Cardiac muscle cell (in vitro differentiated cells and primary cell): ENCODE data around the gene CCM2. TPM values are rescaled to one million over a fixed set of nuclear protein-coding genes. Genes with fewer than 3 reads are reported as not detected.
"Not testable (repeated sequence)": the region's sequence is repeated elsewhere in the genome, so short reads cannot be mapped to it uniquely, and the experiment has no call there.

Experiments used
- DNase-seq, 2 donors: peaks; one replicate each; pipeline versions ENCODE4 v3.0.0 to v3.0.0-alpha.2; 2010 to 2017; ENCODE audit warnings: low read depth in 1 of 2, low spot score in 1 of 2
- H3K27ac ChIP-seq: fragments of 200-600 bp; sonication (generic); 2 replicates; pipeline ENCODE4 v1.5.1; 2016
- H3K27me3 ChIP-seq: fragments of 200-600 bp; sonication (generic); 2 replicates; pipeline ENCODE4 v1.6.0; 2016; ENCODE audit warnings: control low read depth
- H3K36me3 ChIP-seq: fragments of 200-600 bp; sonication (generic); 2 replicates; pipeline ENCODE4 v1.5.1; 2016; ENCODE audit warnings: control low read depth
- H3K4me1 ChIP-seq: fragments of 200-600 bp; sonication (generic); 2 replicates; pipeline ENCODE4 v1.8.1; 2017; ENCODE audit warnings: low read depth, mild to moderate bottlenecking, mixed run types
- H3K4me3 ChIP-seq: fragments of 200-600 bp; sonication (generic); 2 replicates; pipeline ENCODE4 v1.5.1; 2016; ENCODE audit warnings: mild to moderate bottlenecking
- H3K9me3 ChIP-seq: fragments of 200-600 bp; sonication (generic); 2 replicates; pipeline ENCODE4 v1.5.1; 2017; ENCODE audit warnings: low read depth, mild to moderate bottlenecking, control low read depth
- polyA plus RNA-seq: library from polyadenylated mRNA; unstranded; fragments of >200 nt; fragmentation: Nextera tagmentation; extraction: Ambion mirVana; gene quantifications from 2 replicates; pipeline ENCODE4 v1.2.1, GENCODE V29; 2016
- total RNA-seq: library from RNA; depleted of rRNA; stranded (reverse); fragments of >200 nt; gene quantifications from 2 replicates; pipeline ENCODE4 v1.2.3, GENCODE V29; 2016
- TF ChIP-seq, protein P1 (sequence below): IDR thresholded peaks from 2 replicates; pipeline ENCODE4 v1.5.1; 2012; ENCODE audit warnings: low read depth, mild to moderate bottlenecking, low read length

CCM2 gene
- total and polyA plus RNA-seq, 2 experiments from 2014 or later = 38.3 to 65.7 TPM

DNA sequence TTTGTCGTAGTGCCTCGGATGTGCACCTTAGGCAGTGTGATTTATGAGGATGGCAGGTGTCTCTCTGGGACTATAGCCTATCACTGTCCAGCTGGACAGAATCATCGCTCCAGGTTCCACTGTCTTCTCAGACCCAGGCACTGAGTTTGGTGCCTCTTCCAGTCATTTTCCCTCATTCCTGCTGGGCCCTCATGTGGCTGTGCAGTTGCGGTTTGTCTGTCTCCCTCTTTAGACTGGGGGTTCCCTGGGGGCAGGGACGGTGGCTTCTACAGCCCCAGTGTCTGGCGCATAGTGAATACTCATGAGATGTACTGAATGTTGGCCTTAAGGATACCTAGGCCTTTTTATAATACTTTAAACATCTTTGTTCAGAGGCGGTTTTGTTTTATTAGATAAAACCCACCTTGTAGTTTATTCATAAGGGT lies 28.9 kb downstream of the CCM2 start:
- no peak overlapping the region for H3K4me3 ChIP-seq
- no peak overlapping the region for H3K27ac ChIP-seq
- H3K27me3 ChIP-seq = no peaks in the 10 kb centered on the region
- H3K36me3 ChIP-seq = no peaks in the 10 kb centered on the region
- no peaks in the 10 kb centered on the region for H3K4me1 ChIP-seq
- TF ChIP-seq, protein P1, sequence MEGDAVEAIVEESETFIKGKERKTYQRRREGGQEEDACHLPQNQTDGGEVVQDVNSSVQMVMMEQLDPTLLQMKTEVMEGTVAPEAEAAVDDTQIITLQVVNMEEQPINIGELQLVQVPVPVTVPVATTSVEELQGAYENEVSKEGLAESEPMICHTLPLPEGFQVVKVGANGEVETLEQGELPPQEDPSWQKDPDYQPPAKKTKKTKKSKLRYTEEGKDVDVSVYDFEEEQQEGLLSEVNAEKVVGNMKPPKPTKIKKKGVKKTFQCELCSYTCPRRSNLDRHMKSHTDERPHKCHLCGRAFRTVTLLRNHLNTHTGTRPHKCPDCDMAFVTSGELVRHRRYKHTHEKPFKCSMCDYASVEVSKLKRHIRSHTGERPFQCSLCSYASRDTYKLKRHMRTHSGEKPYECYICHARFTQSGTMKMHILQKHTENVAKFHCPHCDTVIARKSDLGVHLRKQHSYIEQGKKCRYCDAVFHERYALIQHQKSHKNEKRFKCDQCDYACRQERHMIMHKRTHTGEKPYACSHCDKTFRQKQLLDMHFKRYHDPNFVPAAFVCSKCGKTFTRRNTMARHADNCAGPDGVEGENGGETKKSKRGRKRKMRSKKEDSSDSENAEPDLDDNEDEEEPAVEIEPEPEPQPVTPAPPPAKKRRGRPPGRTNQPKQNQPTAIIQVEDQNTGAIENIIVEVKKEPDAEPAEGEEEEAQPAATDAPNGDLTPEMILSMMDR = no peak
- DNase-seq = no peak
- H3K9me3 ChIP-seq = no peaks in the 10 kb centered on the region

- no peaks in the 10 kb centered on the region for H3K27me3 ChIP-seq
- H3K4me1 ChIP-seq = no peaks in the 10 kb centered on the region
- TF ChIP-seq, protein P1 = no peak
- no peak overlapping the region for H3K4me3 ChIP-seq
- H3K9me3 ChIP-seq = no peaks in the 10 kb centered on the region
- no peak for DNase-seq
- no peak overlapping the region for H3K27ac ChIP-seq
- no peaks in the 10 kb centered on the region for H3K36me3 ChIP-seq
Measured at GRCh38 chr7:45031829-45032228, 31.8 kb downstream of the CCM2 start.

DNA sequence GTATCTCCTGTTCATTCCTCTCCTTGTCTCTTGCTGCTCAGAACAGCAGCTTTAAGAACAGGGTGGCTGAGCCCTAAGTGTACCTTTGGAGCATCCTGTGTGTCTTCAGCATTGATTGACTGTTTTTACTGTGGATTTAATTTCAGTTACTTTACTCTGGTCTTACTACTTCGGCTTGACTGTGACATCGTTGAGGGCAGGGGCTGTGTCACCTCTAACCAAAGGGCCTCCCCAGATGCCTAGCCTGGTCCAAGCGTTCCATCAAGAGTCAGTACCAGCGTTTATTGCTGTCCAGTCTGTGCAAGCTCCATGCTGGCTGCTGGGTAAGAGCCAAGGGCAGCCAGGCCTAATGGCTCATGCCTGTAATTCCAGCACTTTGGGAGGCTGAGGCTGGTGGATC lies 32.4 kb downstream of the CCM2 start:
- H3K36me3 ChIP-seq = no peaks in the 10 kb centered on the region
- DNase-seq = no peak
- no peaks in the 10 kb centered on the region for H3K4me1 ChIP-seq
- no peaks in the 10 kb centered on the region for H3K27me3 ChIP-seq
- TF ChIP-seq, protein P1 = no peak
- H3K27ac ChIP-seq = no peak overlapping the region
- no peaks in the 10 kb centered on the region for H3K9me3 ChIP-seq
- no peak overlapping the region for H3K4me3 ChIP-seq

GRCh38 chr7:45033261-45033930 lies 33.4 kb downstream of the CCM2 start:
- no peak for DNase-seq
- Histone ChIP-seq H3K27ac (no peak overlapping the region), H3K36me3 (no peaks in the 10 kb centered on the region), H3K9me3 (no peaks in the 10 kb centered on the region), H3K4me1 (no peaks in the 10 kb centered on the region), H3K4me3 (no peak overlapping the region), H3K27me3 (no peaks in the 10 kb centered on the region)
- TF ChIP-seq, protein P1 = no peak

DNA sequence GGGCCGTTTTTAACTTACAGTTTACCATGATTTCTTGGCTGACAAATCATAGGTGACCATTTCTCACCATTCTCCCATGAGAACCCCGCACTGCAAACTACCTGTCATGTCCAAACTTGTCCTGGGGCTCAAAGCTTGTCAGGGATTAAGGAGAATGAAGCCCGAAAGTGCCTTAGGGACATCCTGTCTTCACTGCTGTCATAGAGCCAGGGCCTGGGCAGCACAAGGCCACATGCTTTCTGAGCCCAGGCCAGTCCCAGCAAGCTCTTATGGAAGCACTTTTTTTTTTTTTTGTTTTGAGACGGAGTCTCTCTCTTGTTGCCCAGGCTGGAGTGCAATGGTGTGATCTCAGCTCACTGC lies 33.9 kb downstream of the CCM2 start:
- TF ChIP-seq, protein P1 = no peak
- Histone ChIP-seq H3K27ac (no peak overlapping the region), H3K36me3 (peaks cover 3% of the 10 kb centered on the region), H3K27me3 (no peaks in the 10 kb centered on the region), H3K4me1 (no peaks in the 10 kb centered on the region), H3K4me3 (no peak overlapping the region), H3K9me3 (no peaks in the 10 kb centered on the region)
- DNase-seq = no peak

GRCh38 chr7:45034710-45035109 lies 34.7 kb downstream of the CCM2 start:
- H3K4me3 ChIP-seq, H3K9me3 ChIP-seq, H3K27ac ChIP-seq, H3K36me3 ChIP-seq, H3K4me1 ChIP-seq, DNase-seq, H3K27me3 ChIP-seq: not testable (repeated sequence)
